Activated CD8-positive, alpha-beta memory T cell treated with anti-CD3 and anti-CD28 coated beads for 48 hours (primary cell): ENCODE data around the gene PRRC2A.

Experiments used
- DNase-seq, 3 experiments: peaks; one replicate each; pipeline ENCODE4 v3.0.0-alpha.2; 2020; ENCODE audit warnings: low read depth in 2 of 3, low spot score in 2 of 3

Gene PRRC2A

DNA sequence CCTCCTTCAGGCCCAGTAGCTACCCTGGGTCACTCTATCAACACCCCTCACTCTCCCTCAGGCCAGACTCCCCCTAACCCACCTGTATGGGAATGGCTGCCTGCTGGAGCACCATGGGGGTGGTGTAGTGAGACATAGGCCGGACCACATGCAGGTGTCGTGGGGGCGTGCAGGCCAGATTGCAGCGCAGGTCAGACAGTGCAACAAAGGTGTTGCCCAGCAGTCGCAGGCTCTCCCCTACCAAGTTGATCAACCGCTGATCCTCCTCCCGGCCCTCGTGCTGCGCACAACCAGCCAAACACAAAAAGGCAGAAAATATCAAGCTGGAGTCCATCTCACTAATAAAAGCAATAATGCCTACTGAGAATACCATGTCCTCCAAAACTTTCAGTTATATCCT lies 24.8 kb downstream of the PRRC2A start:
- DNase-seq: no peak

DNA sequence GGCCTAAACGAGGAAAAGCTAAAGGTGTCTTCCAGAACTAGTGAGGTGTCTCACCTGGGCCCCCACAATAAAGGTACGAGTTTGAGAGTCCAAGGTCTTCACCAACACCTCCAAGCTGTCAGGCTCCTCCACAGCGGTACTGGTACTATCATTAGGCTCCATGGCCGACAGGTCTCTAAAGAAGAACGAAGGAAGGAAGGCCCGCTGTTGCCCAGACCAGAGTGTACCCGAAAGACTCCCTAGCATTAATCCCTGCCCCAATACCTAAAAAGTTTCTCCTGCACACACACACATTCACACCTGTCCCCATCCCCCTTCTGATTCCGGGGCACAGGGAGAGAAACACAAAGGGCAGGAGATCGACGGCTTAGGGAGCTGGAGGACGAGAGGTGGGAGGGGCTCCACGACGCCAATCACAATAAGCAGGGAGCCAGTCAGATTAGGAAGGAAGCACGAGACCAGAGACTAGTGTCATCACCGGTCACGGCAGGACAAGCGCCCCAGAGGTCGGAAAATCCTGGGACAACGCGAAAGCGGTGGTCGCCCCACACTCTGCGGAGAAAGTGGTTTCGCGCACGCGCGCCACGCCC lies 31.2 kb downstream of the PRRC2A start:
- DNase-seq: no peak

DNA sequence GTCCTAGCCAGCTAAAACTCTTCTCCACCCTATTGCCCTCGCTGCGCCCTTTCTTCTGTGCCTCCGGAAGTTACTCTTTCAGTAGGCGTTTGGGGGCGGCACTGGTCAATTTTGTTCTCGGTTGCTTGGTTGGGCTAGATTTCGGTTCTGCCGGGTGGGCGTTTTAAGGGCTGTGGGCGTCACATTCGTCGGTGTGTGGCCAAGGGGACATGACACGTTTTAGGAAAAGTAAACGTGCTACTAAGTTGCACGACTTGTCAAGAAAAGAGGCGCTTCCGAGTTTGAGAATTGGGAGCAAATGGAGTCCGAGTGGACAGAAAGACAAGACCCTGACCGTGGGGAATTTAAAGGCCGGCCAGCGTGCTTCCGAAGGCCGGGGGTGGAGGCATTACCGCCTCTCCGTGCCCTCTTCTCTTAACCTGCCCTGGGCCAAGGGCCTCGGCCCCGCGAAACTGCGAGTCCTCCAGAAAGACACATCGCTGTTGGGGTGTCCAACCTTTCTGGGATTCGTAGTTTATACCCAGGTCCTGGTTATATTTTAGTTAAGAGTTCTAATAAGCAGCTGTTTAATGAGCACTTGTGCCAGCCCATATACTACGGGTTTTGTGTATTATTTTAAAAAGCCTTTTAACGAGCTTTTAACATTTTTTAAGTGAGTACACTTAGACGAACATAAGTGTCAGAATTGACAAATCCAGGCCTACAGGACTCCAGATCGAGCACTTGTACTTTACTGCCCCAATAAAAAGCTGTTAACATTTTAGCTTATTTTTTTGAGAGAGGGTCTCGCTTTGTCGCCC lies 32.6 kb downstream of the PRRC2A start:
- DNase-seq: no peak

DNA sequence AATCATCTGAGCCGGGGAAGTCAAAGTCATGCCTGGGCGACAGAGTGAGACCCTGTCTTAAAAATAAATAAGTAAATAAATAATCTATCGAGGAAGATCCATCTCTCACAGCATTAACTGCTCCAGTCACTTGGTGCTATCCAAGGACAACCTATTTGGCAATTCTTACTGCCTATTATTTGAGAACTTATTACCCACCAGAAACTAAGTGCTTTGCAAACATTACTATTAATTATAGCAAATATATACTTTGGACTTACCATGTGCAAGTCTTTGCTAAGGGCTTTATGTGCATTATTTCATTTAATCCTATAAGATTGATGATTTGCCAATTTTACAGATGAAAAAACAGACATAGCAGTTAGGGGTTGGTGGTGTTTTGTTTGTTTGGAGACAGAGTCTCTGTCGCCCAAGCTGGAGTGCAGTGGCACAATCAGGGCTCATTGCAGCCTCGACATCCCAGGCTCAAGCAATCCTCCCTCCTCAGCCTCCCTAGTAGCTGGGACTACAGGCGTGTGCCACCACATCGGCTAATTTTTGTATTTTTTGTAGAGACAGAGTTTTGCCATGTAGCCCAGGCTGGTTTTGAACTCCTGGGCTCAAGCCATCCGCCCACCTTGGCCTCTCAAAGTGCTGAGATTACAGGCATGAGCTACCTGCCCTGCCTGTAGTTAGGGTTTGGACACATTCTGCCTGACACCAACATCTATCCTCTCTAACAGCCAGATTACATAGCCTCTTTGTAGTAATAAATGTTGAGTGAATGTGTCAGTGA lies 34.2 kb downstream of the PRRC2A start:
- DNase-seq: no peak

DNA sequence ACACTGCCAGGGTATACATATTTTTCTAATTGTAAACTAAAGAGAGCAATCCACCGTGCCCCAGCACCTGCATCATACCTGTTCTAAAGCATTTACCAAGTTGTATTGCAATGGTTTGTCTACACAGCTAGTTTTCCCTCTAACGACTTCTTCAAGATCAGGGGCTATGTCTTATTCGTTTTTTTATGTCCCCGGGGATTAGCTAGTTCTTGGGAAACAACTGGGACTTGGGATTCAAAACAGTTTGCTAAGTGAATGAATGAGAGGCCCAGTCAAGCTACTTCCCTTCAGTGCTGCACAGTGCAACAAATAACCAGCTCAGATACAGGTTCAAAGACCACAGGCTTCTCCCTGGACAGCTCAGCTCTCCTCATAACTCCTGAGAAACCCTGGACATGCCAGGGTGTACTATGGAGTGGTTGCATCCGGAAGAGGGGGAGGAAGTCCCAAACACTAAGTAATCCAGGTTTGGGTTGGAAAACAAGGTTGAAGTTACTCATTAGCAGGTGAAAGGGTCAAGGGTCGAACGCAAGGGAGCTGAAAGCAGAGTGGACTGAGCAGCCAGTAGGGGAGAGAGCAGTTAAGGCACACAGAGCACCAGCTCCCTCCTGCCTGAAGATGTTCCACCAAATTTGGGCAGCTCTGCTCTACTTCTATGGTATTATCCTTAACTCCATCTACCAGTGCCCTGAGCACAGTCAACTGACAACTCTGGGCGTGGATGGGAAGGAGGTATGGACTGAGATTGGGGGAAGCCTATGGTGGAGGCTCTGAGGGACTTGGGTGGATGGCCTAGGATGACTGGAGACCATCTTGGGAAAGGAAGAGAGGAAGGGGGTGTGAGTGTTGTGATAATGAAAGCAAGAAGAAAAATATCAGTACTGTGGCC lies 35.1 kb downstream of the PRRC2A start, which contains the start of gene APOM:
TSS of gene APOM (plus strand) at position 546 of the 889 bp plus-strand sequence. CDS start at position 619, 73 bp downstream.
- DNase-seq: no peak

DNA sequence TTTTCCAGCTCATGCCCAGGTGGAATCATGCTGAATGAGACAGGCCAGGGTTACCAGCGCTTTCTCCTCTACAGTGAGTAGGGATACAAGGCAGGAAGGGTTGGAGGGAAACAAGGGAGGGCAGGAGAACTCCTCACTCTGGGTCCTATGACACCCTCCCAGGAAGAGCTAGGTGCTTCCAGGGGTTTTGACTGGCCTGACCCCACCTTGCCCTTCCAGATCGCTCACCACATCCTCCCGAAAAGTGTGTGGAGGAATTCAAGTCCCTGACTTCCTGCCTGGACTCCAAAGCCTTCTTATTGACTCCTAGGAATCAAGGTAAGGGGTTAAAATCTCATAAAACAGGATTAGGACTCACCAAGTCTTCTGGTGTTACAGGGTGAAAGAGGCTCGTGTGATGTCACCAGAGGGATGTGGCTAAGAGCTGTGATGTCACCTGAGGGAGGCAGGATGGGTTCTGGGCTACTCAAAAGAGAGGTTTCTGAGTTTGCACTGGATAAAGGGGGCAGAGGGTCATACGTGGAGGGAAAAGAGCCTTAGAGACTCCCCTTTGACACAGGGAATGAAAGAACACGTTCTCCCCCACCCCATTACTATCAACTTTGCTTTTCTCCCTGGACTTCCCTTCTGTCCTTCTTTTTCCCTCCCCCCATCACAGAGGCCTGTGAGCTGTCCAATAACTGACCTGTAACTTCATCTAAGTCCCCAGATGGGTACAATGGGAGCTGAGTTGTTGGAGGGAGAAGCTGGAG lies 37.1 kb downstream of the PRRC2A start:
- no peak for DNase-seq

DNA sequence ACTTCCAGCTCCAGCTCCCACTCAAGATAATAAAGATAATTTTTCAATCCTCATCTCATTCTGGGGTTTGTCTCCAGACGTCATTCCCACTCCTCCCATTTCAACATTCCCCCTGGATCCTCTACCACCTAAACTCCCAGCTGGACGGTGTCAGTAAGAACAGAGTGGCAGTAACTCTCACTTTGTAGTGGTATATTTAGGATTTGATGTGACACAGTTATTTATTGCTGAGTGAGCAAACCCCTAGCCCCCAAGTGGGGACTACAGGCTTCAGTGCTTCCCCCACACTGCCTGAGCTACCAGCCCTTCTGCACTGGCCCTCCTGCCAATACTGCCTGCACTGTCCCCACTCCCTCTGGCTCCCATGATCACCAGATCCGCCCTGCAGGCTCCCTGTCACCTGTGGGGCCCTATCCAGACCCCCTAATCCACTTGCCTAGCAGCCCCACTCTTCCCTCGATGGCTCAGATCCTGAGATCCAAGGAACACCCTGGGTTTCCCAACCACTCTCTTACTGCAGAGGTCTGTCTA lies 37.7 kb downstream of the PRRC2A start:
- DNase-seq: no peak

DNA sequence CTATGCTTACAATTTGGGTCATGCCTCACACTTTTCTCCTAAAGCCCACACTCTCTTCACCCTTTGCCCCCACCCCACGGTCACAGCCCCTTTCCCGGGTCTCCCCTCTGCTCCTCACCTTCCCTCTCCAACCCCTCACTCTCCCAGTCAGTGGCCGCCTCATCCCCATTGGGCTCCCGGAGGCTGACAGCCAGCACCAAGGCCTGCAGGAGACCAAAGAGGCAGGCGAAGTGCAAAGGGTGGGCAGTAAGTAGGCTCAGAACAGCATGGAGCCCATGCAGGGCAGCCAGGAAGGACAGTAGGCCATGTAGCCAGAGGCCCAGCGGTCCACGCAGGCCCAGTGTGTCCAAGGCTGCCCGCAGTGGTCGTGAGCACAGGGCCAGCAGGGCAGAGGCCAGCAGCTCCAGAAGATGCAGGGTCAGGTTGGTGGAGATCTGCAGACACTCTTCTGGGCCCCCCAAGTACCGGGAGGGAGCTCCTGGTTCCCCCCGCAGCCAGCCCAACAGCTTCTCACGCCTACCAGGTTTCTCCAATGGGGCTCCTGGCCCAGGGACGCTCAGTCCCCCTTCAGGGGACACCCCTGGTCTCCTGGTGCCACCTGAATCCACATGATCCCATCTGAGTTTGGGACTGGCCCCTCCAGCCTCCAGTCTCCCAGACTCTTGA lies 38.6 kb downstream of the PRRC2A start:
- DNase-seq: no peak

DNA sequence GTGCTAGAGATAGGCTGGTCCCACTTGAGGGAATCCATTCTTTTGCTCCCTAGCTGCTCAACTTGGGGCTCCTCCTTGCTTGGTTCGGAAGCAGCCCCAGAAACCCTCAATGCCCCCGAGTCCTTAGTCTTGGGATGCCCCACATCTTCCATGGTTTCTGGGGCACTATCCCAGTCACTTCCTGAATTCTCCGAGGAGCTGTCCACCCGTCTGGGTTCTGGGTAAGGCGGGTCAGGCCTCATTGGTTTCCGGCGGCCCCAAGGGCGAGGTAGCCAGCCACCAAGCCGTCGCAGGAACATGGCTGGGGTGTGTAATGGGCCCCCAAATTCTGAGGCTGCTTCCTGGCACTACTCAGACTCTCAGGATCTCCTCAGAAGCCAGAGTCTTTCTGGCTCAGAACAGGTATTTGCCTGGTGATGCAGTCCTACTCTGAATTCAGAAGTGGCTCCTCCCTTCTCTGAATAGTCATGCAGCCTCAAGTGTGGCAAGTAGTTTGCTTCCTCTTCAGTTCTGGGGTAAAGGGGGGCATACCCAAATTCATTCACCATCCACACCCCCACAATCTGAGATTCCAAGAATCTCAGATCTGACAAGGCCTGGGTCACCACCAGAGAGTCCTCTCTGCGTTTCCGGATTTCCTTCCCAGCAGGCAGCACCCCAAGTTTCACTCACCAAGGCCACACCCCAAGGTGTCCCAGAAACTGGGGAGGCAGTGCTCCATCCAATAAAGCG lies 39.3 kb downstream of the PRRC2A start:
- DNase-seq: no peak

DNA sequence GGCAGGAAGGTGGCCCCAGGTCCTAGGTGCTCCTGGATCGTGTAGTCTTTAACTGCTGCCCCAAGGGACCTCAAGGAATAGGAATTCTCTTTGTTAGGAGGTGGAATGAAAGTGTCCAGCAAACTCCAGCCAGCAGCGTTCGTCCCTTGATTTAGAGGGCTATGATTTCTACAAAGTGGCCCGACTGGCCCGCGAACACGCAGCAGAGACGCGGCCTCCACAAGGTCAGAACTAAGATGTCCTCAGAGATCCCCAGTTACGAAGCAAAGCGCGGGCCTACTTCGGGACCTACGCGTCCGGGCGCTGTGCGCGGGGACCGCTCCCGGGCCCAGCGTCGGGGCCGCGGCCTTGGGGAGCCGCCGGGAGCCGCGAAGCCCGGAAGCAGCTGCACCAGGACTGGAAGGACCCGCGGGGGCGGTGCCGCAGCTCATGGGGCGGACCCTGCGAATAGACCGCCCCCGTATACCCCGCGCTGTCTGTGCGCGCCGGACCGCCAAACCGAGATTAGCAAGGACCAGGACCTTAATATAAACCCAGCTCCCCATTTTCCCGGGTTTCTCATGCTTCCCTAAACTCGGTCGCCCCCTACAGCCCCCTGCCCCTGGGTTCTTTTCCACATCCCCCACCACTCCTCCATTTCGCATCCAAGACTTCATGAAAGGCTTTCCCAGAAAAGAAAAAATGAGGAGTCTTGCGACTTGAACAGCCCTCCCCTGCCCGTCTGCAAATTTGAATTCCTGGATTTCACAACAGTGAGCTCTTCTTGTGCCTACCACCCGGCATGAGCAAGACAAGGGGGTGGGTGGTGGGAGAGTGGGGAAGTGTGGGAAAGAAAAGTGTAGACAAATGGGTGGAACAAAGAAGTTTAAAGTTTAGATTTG lies 40.1 kb downstream of the PRRC2A start, which contains the start of gene C6orf47:
TSS of gene C6orf47 (minus strand) at position 398 of the 881 bp plus-strand sequence. CDS start 831 bp downstream, outside the sequence.
- DNase-seq: peak in 2 of 3 experiments; percentile 62 to 64

DNA sequence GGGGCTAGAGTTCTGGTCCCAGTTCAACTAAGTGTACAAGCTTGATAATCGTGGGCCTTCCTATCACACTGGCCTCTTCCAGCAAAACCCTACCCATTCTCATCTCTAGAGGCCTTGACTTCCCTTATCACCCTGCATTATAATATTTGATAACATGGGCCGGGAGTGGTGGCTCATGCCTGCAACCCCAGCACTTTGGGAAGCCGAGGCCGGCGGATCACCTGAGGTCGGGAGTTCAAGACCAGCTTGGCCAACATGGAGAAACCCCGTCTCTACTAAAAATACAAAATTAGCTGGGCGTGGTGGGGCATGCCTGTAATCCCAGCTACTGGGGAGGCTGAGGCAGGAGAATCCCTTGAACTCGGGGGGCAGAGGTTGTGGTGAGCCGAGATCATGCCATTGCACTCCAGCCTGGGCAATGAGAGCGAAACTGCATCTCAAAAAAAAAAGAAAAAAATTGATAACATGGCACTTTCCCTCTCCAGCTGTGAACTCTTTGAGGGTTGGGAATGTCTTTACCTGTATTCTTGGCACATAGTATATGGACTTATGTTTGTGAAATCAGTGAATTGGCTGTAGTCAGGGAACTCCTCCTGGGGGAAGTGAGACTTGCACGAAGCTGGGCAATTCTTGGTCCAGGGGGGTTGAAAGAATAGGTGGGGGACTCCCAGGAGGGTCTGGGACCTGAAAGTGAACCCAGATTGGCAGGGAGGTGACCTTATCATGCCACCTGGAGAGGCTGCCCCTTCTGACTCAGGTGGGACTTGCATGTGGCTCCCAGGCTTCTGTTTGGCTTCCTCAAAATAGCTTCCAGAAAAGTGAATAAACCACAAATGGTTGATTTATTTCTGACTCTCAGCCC lies 41.0 kb downstream of the PRRC2A start:
- DNase-seq: no peak

DNA sequence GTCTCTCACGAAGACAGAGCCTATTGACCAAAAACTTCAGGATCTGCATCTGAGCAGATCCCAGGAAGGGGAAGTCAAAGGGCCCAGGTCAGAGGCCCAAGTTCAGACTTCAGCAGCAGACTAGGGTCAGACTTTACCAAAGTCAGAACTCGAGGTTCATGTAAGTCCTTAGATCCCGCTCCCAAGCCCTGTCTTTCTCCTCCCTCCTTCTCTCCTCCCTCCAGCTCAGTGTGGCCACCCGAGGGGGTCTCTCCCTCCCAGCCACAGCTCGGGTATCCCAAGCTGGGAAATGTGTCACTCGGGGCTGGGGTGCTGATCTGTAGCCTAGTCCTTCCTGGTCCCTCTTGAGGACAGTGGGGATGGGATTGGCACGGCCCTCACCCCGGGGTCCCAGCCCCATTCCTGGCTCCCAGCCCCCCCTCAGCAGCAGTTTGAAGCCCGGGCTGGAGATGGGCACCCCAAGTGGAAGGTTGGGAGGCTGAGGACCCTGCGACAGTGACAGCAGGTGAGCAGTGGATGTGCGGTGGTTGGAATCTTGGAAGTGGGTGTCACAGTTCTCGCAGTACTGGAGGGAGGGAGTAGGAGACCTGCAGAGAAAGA lies 41.7 kb downstream of the PRRC2A start:
- no peak for DNase-seq

DNA sequence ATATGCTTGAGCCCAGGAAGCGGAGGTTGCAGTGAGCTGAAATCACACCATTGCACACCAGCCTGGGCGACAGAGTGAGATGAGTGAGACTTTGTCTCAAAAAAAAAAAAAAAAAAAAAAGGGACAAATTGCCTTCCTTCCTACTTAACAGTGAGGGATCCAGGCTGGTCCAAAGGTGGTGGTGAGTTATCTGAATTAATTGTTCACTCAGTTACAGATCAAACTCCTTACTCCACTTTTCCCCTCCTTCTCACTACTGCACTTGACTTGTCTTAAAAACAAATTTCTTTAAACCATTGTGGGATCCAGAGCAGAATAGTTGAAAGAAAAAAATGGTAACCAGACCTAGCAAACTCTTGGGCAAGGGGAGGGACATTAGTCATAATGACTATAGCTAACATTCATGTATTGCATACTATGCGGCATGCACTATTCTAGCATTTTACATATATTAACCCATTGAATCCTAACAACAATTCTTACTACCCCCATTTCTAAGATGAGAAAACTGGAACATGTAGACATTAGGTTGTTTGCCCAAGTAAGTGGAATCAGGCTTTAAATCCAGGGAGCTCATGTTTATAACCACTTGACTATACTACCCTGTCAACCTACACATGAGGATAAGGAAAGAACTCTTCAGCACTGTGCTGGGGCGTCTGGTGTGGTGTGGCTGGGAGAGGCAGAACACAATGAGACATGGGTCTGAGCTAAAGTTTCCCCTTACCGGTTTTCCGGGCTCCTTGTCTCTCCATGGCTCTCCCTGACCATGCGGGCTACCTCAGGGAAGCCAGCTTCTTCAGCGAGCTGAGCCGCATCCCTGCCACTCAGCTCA lies 42.8 kb downstream of the PRRC2A start:
- no peak for DNase-seq

DNA sequence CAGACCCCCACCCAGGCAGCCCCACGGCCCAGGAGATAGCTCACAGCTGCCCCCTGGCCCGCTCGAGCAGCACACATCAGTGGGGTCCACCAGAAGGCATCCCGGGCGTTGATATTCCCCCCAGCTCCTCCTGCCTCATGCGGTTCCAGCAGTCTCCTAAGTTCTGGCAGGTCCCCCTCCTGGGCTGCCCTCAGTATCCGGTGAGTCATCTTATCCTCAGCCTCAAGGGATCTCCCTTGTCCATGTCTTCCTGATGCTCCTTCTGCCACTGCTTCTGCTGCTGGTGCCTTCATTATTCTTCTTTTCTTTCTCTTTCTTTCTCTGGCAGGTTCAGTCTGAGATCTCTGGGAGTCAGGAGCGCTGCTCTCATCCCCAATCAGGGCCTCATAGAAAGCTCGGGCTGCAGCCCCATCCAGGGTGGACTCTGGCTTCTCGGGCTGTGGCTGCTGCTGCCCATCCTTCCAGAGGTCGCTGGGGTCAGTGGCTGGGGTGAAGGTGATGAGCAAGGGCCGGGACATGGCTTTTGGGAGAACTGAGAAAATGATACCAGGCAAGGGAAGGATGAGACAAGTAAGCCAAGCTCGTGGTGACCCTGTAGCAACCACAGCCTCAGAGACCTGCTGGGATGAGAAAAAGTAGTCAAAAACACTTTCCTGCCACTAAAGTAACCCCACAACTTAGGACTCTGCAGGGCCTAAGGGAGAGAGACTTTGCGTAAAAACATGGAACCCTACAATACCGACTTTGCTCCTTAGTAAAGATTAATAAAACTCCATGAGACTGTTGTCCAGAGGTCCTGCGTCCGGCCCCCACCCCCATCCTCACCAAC lies 43.7 kb downstream of the PRRC2A start:
- no peak for DNase-seq
